Measurements from ENCODE around the gene CRYBG2. TPM values are rescaled to one million over a fixed set of nuclear protein-coding genes. Genes with fewer than 3 reads are reported as not detected.
A peak's percentile ranks its signal among the peaks of the same experiment; 100 is the strongest.

CRYBG2 gene
- 0.25 TPM for polyA plus RNA-seq (2013)

DNA sequence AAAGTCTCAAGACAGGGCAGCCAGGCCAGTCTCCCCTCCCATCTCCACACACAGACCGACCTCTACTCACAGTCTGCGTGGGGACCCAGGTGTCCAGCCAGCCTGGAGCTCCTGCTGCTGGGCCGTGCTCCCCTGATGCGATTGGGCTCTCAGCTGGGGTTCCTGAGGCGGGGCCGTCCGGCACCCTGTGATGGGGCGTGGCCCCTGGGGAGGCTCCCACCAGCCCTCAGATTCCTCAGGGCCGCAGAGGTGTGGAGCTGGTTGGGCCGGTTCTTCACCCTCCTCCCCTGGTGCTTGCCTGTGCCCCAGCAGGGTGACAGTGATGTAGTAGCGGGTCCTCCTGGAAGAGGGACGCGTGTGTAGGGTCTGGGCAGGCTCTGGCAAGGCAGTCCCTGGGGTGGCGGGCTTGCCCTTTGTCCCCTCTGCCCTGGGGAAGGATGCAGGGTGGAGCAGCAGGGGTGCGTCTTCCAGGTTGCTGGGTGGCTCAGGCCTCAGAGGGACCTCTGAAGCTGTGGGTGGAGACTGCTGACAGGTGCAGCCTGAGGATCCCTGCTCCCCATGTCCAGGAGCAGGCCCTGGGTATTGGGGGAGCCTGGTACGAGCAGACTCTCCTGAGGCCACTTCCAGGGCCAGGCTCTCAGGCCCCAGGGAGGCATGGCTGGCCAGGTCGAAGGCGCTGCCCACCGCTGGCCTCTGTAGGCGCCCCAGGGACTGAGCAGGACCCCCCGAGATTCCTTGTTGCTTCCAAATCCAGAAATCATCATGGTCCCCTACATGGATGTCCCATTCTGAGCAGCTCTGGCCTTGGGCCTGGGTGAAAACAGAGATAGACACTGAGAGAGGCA is at the start of gene CRYBG2:
Gene CRYBG2, minus strand, starts transcription at position 155 of the 845 bp plus-strand sequence. CDS start 7,473 bp downstream, outside the sequence.
- ChIA-PET CTCF (interaction anchor here (1.0 to 1.5 kb wide), 2 partner anchors 11 to 36 kb away, joined by 3 read pairs; partner anchors contain the start of gene CD52), POLR2A (no interaction called here)
- Histone ChIP-seq H3K36me3 (ENCODE audit: control insufficient read depth in 4 of 4, insufficient read depth in 4 of 4, low read length in 3 of 4) (no peaks in the 10 kb centered on the region), H3K4me1 (ENCODE audit: control extremely low read depth in 1 of 4, control insufficient read depth in 4 of 4, insufficient read depth in 4 of 4, low read length in 3 of 4) (peaks cover 0 to 5% (median 0%) of the 10 kb centered on the region in 4 experiments), H3K27me3 (replicated peaks in 2 of 5; ENCODE audit: control insufficient read depth in 4 of 5, insufficient read depth in 5 of 5, low read length in 4 of 5) (peaks cover 0 to 13% (median 7%) of the 10 kb centered on the region in 5 experiments), H3K27ac (ENCODE audit: insufficient read depth in 1 of 2, low read depth in 1 of 2, low read length in 2 of 2, poor library complexity in 1 of 2, severe bottlenecking in 2 of 2) (no peak within 1 kb of the TSS), H3K9me3 (ENCODE audit: control extremely low read depth in 1 of 5, control insufficient read depth in 4 of 5, insufficient read depth in 2 of 5, low read depth in 1 of 5, low read length in 4 of 5) (no peaks in the 10 kb centered on the region), H3K4me3 (ENCODE audit: control insufficient read depth in 1 of 7, extremely low read depth in 1 of 7, insufficient read depth in 4 of 7, low read depth in 2 of 7, low read length in 6 of 7) (no peak within 1 kb of the TSS)
- DNase-seq: no peak
- WGBS (ENCODE audit: insufficient coverage): 96% methylated on average over 15 of the region's 21 CpGs

DNA sequence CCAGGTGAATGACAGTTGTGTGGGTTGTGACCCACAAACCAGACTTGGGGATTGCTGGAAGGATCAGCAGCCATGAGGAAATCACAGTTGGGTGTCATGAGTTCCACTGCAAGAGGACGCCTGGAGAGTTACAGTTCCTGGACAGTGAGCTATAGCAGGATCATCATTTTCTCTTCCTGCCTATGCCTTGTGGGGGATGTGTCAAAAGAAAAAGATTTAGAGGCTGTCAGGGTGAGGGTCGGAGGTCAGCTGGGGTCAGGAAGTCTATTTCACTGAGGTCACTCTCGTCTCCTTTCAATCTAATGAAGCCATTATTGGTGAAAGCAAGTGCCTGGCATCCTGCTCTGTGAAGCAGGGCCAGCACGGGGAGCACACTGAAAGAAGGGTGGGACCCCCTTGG is 49.7 kb upstream of the CRYBG2 start:
- H3K4me3 ChIP-seq (ENCODE audit: control insufficient read depth in 1 of 7, extremely low read depth in 1 of 7, insufficient read depth in 4 of 7, low read depth in 2 of 7, low read length in 6 of 7): no peak overlapping the region

DNA sequence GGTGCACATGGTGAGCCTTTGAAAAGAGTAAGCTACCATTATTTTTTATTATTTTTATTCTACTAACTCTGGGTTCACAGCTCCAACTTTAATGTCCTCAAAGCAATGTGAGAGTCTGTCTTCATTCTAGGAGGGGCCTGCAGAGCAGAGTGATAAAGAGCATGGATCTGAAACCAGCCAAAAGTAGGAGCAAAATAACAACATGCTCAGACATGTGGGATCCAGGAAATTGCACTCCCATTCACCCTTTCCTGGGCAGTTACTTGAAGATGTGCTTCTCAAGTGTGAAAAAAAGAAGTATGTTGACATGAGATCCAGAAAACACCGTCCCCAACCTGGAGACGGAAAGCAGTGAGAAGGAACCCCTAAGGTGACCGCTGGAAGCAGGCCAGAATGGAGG is 48.0 kb upstream of the CRYBG2 start:
- DNase-seq: no peak
- Histone ChIP-seq H3K36me3 (ENCODE audit: control insufficient read depth in 4 of 4, insufficient read depth in 4 of 4, low read length in 3 of 4) (no peaks in the 10 kb centered on the region), H3K27ac (ENCODE audit: insufficient read depth in 1 of 2, low read depth in 1 of 2, low read length in 2 of 2, poor library complexity in 1 of 2, severe bottlenecking in 2 of 2) (no peak overlapping the region), H3K4me3 (ENCODE audit: control insufficient read depth in 1 of 7, extremely low read depth in 1 of 7, insufficient read depth in 4 of 7, low read depth in 2 of 7, low read length in 6 of 7) (no peak overlapping the region), H3K27me3 (replicated peaks in 2 of 5; ENCODE audit: control insufficient read depth in 4 of 5, insufficient read depth in 5 of 5, low read length in 4 of 5) (peaks cover 0 to 19% (median 2%) of the 10 kb centered on the region in 5 experiments), H3K9me3 (ENCODE audit: control extremely low read depth in 1 of 5, control insufficient read depth in 4 of 5, insufficient read depth in 2 of 5, low read depth in 1 of 5, low read length in 4 of 5) (no peaks in the 10 kb centered on the region), H3K4me1 (ENCODE audit: control extremely low read depth in 1 of 4, control insufficient read depth in 4 of 4, insufficient read depth in 4 of 4, low read length in 3 of 4) (no peaks in the 10 kb centered on the region)
- ChIA-PET CTCF (interaction anchor here (1.5 to 1.6 kb wide), 2 partner anchors 10 to 15 kb away, joined by 4 read pairs; no protein-coding TSS in a partner anchor), POLR2A (interaction anchor here (0.7 kb wide), 1 partner anchor 30 kb away, joined by 4 read pairs; the partner anchor contains the start of gene DHDDS)
- WGBS (ENCODE audit: insufficient coverage): 90% methylated on average over 3 of the region's 3 CpGs

More for the DNA sequence above, 49.7 kb upstream of the CRYBG2 start:
- Histone ChIP-seq H3K27me3 (replicated peaks in 2 of 5; ENCODE audit: control insufficient read depth in 4 of 5, insufficient read depth in 5 of 5, low read length in 4 of 5) (peaks cover 0 to 21% (median 3%) of the 10 kb centered on the region in 5 experiments), H3K27ac (ENCODE audit: insufficient read depth in 1 of 2, low read depth in 1 of 2, low read length in 2 of 2, poor library complexity in 1 of 2, severe bottlenecking in 2 of 2) (no peak overlapping the region), H3K9me3 (ENCODE audit: control extremely low read depth in 1 of 5, control insufficient read depth in 4 of 5, insufficient read depth in 2 of 5, low read depth in 1 of 5, low read length in 4 of 5) (no peaks in the 10 kb centered on the region), H3K36me3 (ENCODE audit: control insufficient read depth in 4 of 4, insufficient read depth in 4 of 4, low read length in 3 of 4) (no peaks in the 10 kb centered on the region), H3K4me1 (ENCODE audit: control extremely low read depth in 1 of 4, control insufficient read depth in 4 of 4, insufficient read depth in 4 of 4, low read length in 3 of 4) (no peaks in the 10 kb centered on the region)
- no peak for DNase-seq
- ChIA-PET CTCF (no interaction called here), POLR2A (interaction anchor here (1.2 kb wide), 1 partner anchor 29 kb away, joined by 3 read pairs; the partner anchor contains the start of gene DHDDS)
- WGBS (ENCODE audit: insufficient coverage): 42% methylated on average over 4 of the region's 4 CpGs

DNA sequence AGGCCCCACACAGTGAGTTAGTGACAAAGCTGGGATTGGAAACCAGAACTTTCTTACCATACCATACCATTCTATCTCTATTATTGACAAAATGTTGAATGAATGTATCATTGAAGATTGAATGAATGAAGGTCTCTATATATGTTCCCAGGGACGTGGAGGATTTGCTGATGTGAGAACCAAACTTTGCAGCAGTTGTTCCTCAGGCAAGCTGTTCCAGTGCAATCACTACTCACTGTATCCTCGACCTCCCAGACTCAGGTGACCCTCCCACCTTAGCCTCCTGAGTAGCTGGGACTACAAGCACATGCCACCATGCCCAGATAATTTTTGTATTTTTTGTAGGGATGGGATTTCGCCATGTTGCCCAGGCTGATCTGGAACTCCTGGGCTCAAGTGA is 45.1 kb upstream of the CRYBG2 start:
- H3K9me3 ChIP-seq (ENCODE audit: control extremely low read depth in 1 of 5, control insufficient read depth in 4 of 5, insufficient read depth in 2 of 5, low read depth in 1 of 5, low read length in 4 of 5): no peaks in the 10 kb centered on the region
- 100% methylated on average over 1 of the region's 3 CpGs for WGBS (ENCODE audit: insufficient coverage)
- no peaks in the 10 kb centered on the region for H3K4me1 ChIP-seq (ENCODE audit: control extremely low read depth in 1 of 4, control insufficient read depth in 4 of 4, insufficient read depth in 4 of 4, low read length in 3 of 4)
- no peak overlapping the region for H3K4me3 ChIP-seq (ENCODE audit: control insufficient read depth in 1 of 7, extremely low read depth in 1 of 7, insufficient read depth in 4 of 7, low read depth in 2 of 7, low read length in 6 of 7)
- POLR2A ChIA-PET: no interaction called here
- peaks cover 0 to 7% (median 2%) of the 10 kb centered on the region in 5 experiments for H3K27me3 ChIP-seq (replicated peaks in 2 of 5; ENCODE audit: control insufficient read depth in 4 of 5, insufficient read depth in 5 of 5, low read length in 4 of 5)
- H3K27ac ChIP-seq (ENCODE audit: insufficient read depth in 1 of 2, low read depth in 1 of 2, low read length in 2 of 2, poor library complexity in 1 of 2, severe bottlenecking in 2 of 2): no peak overlapping the region
- no peaks in the 10 kb centered on the region for H3K36me3 ChIP-seq (ENCODE audit: control insufficient read depth in 4 of 4, insufficient read depth in 4 of 4, low read length in 3 of 4)
- DNase-seq: peak in 1 of 3 donors; percentile 26
- CTCF ChIA-PET: interaction anchor here (1.2 to 1.6 kb wide), 2 partner anchors 16 to 19 kb away, joined by 3 read pairs; no protein-coding TSS in a partner anchor

GRCh38 chr1:26395754-26396153 is 41.8 kb upstream of the CRYBG2 start:
- Histone ChIP-seq H3K4me1 (ENCODE audit: control extremely low read depth in 1 of 4, control insufficient read depth in 4 of 4, insufficient read depth in 4 of 4, low read length in 3 of 4) (peaks cover 0 to 8% (median 0%) of the 10 kb centered on the region in 4 experiments), H3K27ac (ENCODE audit: insufficient read depth in 1 of 2, low read depth in 1 of 2, low read length in 2 of 2, poor library complexity in 1 of 2, severe bottlenecking in 2 of 2) (no peak overlapping the region), H3K9me3 (ENCODE audit: control extremely low read depth in 1 of 5, control insufficient read depth in 4 of 5, insufficient read depth in 2 of 5, low read depth in 1 of 5, low read length in 4 of 5) (no peaks in the 10 kb centered on the region), H3K4me3 (ENCODE audit: control insufficient read depth in 1 of 7, extremely low read depth in 1 of 7, insufficient read depth in 4 of 7, low read depth in 2 of 7, low read length in 6 of 7) (no peak overlapping the region), H3K36me3 (ENCODE audit: control insufficient read depth in 4 of 4, insufficient read depth in 4 of 4, low read length in 3 of 4) (no peaks in the 10 kb centered on the region), H3K27me3 (replicated peaks in 2 of 5; ENCODE audit: control insufficient read depth in 4 of 5, insufficient read depth in 5 of 5, low read length in 4 of 5) (no peaks in the 10 kb centered on the region)
- ChIA-PET POLR2A (no interaction called here), CTCF (interaction anchor here (0.9 to 4.3 kb wide), 9 partner anchors 19 to 120 kb away, joined by 3 to 20 read pairs (median 4); no protein-coding TSS in a partner anchor)
- 0% methylated on average over 1 of the region's 8 CpGs for WGBS (ENCODE audit: insufficient coverage)
- no peak for DNase-seq

DNA sequence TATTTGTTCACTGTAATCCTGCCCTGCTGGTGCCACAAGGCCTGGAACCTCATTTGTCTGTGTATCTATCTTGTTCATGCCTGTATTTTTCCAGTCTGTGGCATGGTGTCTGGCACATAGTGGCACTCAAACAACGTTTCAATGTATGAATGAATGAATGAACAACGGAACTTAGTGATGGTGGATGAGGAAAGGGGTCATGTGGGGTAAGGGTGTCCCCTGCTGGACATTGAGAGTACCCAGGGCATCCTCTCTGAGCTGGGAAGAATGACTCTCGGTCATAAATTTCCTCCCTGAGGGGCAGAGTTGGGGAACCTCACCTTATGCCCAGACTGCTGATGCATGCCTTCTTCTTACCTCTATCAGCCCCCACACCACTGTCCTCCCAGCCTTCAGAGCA is 37.5 kb upstream of the CRYBG2 start:
- CTCF ChIA-PET: interaction anchor here (0.8 to 3.5 kb wide), 15 partner anchors 9 to 205 kb away, joined by 3 to 17 read pairs (median 4); partner anchors contain the start of gene UBXN11
- peak; percentile 60 to 84 (median 79) for DNase-seq
- no peaks in the 10 kb centered on the region for H3K9me3 ChIP-seq (ENCODE audit: control extremely low read depth in 1 of 5, control insufficient read depth in 4 of 5, insufficient read depth in 2 of 5, low read depth in 1 of 5, low read length in 4 of 5)

More for the DNA sequence above, 37.5 kb upstream of the CRYBG2 start:
- Histone ChIP-seq H3K27ac (ENCODE audit: insufficient read depth in 1 of 2, low read depth in 1 of 2, low read length in 2 of 2, poor library complexity in 1 of 2, severe bottlenecking in 2 of 2) (no peak overlapping the region), H3K27me3 (replicated peaks in 2 of 5; ENCODE audit: control insufficient read depth in 4 of 5, insufficient read depth in 5 of 5, low read length in 4 of 5) (no peaks in the 10 kb centered on the region), H3K4me1 (ENCODE audit: control extremely low read depth in 1 of 4, control insufficient read depth in 4 of 4, insufficient read depth in 4 of 4, low read length in 3 of 4) (peaks cover 0 to 29% (median 0%) of the 10 kb centered on the region in 4 experiments), H3K4me3 (ENCODE audit: control insufficient read depth in 1 of 7, extremely low read depth in 1 of 7, insufficient read depth in 4 of 7, low read depth in 2 of 7, low read length in 6 of 7) (no peak overlapping the region), H3K36me3 (ENCODE audit: control insufficient read depth in 4 of 4, insufficient read depth in 4 of 4, low read length in 3 of 4) (no peaks in the 10 kb centered on the region)
- WGBS (ENCODE audit: insufficient coverage): 9% methylated on average over 3 of the region's 3 CpGs
- POLR2A ChIA-PET: interaction anchor here (1.2 kb wide), 1 partner anchor 107 kb away, joined by 3 read pairs; no protein-coding TSS in a partner anchor
